ENCODE data around the gene AKR1C2.
"Not testable (repeated sequence)": the region's sequence is repeated elsewhere in the genome, so short reads cannot be mapped to it uniquely, and the experiment has no call there.

AKR1C2 gene

GRCh38 chr10:4988000-4988641 is 15.5 kb downstream of the AKR1C2 start:
- DNase-seq (ENCODE audit: low read depth in 2 of 2) = not testable (repeated sequence)

DNA sequence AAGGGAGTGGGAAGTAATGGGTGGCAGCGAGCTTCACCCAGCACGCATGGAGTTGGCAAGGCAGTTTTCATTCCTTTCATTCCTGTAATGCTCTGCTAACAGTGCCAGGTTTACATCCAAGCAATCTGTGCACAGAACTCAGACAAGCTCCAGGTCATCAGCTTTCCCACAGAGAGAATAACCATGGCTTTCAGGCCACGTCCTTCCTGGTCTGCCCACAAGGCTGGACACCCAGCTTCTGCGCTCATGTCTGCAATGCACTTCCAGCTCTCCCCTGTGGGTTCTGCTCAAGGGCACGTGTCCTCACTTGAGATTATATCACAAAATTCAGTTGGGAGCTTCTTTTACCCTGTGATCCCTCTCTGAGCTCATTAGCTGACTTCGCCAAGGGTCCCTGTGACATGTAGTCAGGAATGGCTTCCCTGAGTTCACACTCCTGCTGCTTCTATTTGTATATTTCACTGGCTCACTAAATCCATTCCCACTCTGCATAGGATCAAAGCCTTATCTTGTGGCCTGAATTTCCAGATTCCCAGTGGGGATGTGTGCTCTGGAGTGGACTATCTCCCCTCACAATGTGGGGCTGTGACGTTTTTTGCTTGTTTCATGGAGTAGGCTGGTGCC is 18.6 kb downstream of the AKR1C2 start:
- no peak for DNase-seq (ENCODE audit: low read depth in 2 of 2)

- no peak for DNase-seq (ENCODE audit: low read depth in 2 of 2)
Measured at GRCh38 chr10:4984223-4984622, 19.4 kb downstream of the AKR1C2 start.

DNA sequence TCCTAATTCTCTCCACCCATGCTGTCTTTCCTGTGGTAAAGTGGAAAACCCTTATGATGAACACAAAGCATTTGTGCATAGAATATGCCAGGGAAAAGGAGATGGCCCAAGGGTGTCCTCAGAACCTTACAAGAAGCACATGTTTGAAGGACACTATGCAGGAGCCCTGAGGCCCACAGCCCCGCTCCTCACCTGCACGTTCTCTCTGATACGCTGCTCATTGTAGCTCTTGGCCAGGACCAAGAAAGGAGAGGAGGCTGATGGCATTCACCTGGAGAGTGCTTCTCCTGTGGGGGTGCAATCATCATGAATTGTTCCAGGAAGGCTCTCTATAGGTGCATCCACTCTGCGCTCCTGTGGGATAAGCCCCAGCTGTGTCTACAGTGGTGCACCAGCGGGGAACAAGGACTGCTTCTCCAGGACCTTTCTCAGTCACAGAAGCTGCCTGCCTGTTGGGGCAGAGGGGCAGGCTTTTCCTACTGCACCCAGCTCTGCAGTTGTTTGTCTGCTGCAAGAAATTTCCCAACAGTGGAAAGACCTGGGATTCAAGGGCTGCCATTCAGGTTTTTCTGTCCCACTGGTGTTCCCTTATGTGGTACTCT is 19.9 kb downstream of the AKR1C2 start:
- DNase-seq (ENCODE audit: low read depth in 2 of 2) = no peak

DNA sequence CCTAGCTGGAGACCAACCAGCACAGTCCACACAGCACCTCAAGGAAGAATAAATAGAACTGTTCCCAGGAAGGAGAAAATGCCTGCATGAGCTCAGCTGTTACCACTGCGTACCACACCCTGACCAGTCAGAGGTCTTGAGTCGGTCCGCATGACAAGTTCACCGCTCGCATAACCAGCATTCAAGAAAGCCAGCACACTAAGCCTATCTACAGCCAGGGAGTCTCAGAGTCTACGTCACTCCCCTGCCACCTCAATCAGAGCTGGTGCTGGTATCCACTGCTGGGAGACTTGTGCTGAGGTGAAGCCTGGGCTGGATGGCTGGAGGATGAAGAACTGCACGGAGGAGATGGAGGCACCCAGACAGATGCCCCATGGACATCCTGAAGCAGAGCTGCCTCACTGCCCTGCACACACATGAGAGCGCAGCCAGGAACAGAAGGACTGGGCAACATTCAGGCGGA is 20.9 kb downstream of the AKR1C2 start:
- no peak for DNase-seq (ENCODE audit: low read depth in 2 of 2)

- DNase-seq (ENCODE audit: low read depth in 2 of 2) = no peak
Measured at GRCh38 chr10:4981722-4982471, 21.8 kb downstream of the AKR1C2 start.

DNA sequence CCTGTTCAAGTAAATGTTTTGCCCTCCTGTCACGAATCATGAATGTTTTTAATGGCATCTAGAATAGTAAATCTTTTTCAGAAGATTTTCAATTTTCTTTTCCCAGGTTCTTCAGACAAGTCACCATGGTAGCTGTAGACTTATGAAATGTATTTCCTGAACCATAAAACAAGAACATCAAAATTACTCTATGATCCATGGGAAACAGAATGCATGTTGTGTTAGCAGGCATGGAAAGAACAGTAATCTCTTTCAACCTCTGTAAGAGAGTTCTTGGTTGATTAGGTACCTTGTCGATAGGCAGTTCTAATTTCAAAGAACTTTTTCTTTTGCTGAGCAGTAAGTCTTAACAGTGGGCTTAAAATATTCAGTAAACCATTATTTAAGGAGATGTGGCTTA is 22.9 kb downstream of the AKR1C2 start:
- no peak for DNase-seq (ENCODE audit: low read depth in 2 of 2)

DNA sequence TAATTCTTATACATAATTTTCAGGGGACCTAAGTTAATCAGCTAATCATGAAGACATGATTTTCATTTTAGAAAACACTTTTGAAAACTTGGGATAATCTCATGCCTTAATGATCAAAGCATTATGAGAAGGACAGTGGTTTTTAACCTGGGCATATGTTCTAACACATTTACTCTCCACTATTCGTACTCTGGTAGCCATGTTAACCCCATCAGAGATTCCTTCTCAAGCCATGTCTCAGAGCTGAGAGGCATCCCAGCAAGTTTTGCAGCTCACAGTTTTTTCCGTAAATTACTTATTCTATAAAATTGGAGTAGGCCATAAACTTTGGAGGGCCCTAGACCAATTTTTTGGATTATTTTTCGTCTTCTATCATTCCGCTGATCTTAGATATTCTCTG is 24.8 kb downstream of the AKR1C2 start:
- no peak for DNase-seq (ENCODE audit: low read depth in 2 of 2)

DNA sequence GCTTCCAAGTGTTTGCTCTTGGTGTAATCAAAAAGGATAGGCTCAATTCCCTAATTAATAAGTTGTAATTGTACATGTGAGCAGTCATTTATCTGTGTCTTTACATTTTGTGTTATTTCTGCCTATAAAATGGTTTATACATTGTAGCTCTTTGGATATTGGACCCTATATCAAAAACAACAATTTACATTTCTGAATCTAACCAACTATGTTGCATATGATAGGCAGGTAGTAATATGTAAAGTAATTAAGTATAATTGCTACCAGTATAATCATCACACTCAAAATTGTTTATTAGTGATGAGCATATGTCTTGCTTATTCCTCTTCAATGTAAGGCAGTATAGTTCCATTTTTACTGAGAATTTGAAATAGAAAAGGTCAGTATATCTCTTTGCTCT is 26.6 kb downstream of the AKR1C2 start:
- DNase-seq (ENCODE audit: low read depth in 2 of 2) = no peak

- not testable (repeated sequence) for DNase-seq (ENCODE audit: low read depth in 2 of 2)
Measured at GRCh38 chr10:4974400-4974799, 29.3 kb downstream of the AKR1C2 start.

DNA sequence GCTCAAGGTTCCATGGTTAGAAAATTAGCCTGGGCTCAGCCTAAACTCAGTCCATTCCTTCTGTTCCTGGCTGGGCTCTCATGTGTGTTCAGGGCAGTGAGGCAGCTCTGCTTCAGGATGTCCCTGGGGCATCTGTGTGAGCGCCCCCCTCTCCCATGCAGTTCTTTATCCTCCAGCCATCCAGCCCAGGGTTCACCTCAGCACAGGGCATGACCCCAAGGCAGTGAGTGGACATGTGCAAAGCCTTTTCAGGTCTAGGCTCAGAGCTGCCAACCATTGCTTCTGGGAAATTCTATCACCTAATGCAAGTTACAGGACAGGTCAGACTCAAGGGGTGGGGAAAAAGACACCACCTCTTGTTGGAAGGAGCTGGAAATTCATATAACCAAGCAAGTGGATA is 30.4 kb downstream of the AKR1C2 start:
- DNase-seq (ENCODE audit: low read depth in 2 of 2) = not testable (repeated sequence)

GRCh38 chr10:4972369-4973142 is 31.1 kb downstream of the AKR1C2 start:
- not testable (repeated sequence) for DNase-seq (ENCODE audit: low read depth in 2 of 2)

- not testable (repeated sequence) for DNase-seq (ENCODE audit: low read depth in 2 of 2)
Measured at GRCh38 chr10:4970362-4970761, 33.3 kb downstream of the AKR1C2 start.

DNA sequence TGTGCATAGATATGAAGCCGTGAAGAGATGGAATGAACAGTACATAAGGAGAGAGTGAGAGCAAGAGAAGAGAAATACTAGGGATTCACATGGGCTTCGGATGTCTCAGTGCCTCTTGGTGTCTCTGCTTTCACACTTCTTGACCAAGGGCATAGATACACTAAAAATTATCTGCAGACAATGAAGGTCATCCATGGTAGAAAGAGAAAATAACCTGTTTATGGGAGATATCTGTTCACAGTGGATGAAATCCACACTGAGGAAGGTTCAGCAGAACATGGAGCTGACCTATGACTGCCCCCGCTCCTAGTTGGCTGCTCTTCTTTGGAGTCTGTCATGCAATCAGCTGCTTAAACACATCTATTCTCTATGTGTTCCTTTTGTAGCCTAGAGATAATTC is 34.4 kb downstream of the AKR1C2 start:
- not testable (repeated sequence) for DNase-seq (ENCODE audit: low read depth in 2 of 2)

DNA sequence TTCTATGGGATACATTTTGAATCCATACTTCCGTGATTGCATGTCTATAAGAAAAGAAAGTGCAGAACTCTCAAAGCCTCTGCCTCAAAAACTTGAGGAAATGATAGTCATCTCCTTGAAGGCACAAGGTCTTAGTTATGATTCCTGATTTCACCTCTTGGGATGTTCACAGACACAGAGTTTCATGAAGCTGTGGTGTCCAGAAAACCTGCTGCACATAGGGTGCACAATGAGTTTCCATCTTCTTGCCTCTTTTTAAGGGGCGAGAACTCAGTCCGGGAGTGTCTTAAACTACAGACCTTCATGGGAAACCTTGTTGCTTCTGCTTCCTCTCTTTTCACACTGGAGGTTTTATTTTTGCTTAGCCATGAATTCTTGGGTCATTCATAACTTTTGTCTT is 36.5 kb downstream of the AKR1C2 start:
- not testable (repeated sequence) for DNase-seq (ENCODE audit: low read depth in 2 of 2)

DNA sequence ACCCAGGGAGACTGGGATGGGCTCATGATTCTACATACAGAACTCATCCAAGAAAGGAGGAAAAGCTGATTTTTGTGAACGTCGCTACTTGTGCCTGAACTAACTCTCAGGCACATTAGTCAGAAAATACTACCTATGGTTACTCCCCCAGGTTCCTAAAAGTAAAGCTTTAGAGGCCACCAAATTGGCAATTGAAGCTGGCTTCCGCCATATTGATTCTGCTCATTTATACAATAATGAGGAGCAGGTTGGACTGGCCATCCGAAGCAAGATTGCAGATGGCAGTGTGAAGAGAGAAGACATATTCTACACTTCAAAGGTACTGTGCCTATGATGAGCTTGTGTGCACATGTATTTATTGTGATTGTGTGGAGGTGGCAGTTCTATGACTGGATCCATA is 37.9 kb downstream of the AKR1C2 start:
- not testable (repeated sequence) for DNase-seq (ENCODE audit: low read depth in 2 of 2)

DNA sequence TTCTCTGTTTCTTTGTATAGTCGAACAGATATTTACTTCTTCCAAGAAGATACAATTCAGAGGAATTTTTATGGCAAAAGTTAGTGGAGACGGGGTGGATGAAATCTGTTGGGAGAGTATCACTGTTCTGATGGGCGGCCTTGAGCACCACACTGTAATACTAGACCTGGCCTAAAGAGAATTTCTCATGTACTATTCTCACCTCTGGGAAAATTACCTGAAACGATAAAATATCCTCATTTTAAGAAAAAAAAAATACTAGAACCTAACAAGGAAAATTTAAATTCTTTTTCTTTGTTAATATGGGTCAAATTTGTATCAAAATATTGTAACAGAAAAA is 39.9 kb downstream of the AKR1C2 start:
- not testable (repeated sequence) for DNase-seq (ENCODE audit: low read depth in 2 of 2)

DNA sequence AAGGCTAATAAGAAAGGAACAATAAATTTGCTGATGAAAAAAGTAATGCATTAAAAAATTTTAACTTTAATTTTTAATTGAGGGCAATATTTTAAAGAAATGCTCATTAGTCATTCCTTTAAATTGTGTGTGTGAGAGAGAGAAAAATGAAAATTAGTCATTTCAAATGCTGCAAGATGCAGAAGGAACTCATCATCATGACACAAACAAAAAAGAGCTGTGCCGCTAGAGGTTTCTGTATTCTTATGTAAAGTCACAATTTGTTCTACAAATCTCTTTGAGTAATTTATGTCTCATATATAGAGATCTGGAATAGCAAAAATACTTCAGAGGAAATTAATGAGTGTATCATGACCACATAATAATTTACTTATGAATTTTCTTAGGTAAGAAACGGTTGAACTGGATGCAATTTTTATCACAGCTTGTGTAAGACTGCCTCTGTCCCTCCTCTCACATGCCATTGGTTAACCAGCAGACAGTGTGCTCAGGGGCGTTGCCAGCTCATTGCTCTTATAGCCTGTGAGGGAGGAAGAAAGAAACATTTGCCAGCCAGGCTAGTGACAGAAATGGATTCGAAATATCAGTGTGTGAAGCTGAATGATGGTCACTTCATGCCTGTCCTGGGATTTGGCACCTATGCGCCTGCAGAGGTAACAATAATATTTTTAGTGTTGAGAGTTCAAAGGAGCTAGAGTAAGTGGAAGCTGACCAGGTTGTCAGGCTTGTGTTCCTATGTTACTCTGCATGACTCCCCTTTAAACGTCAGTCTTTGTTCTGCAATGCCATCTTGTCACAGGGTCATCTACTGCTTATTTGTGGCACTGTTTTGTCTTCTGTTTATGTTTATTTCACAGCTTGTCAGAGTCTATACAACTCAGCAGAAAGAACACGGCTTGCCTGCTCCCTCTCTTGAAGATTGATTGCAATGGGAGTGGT is 40.5 kb downstream of the AKR1C2 start, which contains the start of gene AKR1C1:
TSS of gene AKR1C1 (plus strand) at position 540 of the 939 bp plus-strand sequence. CDS start at position 570, 30 bp downstream.
- DNase-seq (ENCODE audit: low read depth in 2 of 2) = not testable (repeated sequence)

- not testable (repeated sequence) for DNase-seq (ENCODE audit: low read depth in 2 of 2)
Measured at GRCh38 chr10:4962308-4962707, 41.3 kb downstream of the AKR1C2 start.

DNA sequence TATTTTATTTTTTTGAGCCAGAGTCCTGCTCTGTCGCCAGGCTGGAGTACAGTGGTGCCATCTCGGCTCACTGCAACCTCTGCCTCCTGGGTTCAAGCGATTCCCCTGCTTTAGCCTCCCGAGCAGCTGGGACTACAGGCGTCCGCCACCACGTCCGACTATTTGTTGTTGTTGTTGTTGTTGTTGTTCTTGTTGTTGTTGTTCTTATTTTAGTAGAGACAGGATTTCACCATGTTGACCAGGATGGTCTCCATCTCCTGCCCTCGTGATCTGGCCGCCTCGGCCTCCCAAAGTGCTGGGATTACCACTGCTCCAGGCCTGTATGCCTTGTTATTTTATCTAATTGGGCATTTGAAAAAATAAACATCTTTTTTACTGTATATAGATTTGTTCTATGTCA is 42.1 kb downstream of the AKR1C2 start:
- not testable (repeated sequence) for DNase-seq (ENCODE audit: low read depth in 2 of 2)
